HepG2 (cell line): ENCODE results near the gene NODAL. TPM values are rescaled to one million over a fixed set of nuclear protein-coding genes. Genes with fewer than 3 reads are reported as not detected.

Source experiments
- BCL6 ChIP-seq: IDR thresholded peaks from 2 replicates; pipeline ENCODE4 v1.6.1; 2016; ENCODE audit warnings: missing genetic modification reagents, missing compliant biosample characterization
- CREB1 ChIP-seq, 2 experiments: fragments of 450-650 bp in 1 of 2; IDR thresholded peaks; 2 replicates each; pipeline ENCODE4 v1.6.1; 2016 to 2017; ENCODE audit warnings: control low read depth in 1 of 2, mild to moderate bottlenecking in 1 of 2, missing compliant biosample characterization in 1 of 2, missing genetic modification characterization in 1 of 2
- FOXA3 ChIP-seq: IDR thresholded peaks from 2 replicates; pipeline ENCODE4 v1.6.1; 2016; ENCODE audit warnings: missing genetic modification reagents, missing compliant biosample characterization
- FOXP4 ChIP-seq: sonication (generic); formaldehyde crosslinking; IDR thresholded peaks from 2 replicates; pipeline ENCODE4 v1.4.0; 2020; ENCODE audit warnings: missing genetic modification reagents
- IRF2 ChIP-seq: IDR thresholded peaks from 2 replicates; pipeline ENCODE4 v1.6.1; 2018; ENCODE audit warnings: missing genetic modification reagents, missing compliant biosample characterization
- ISL2 ChIP-seq: sonication (generic); formaldehyde crosslinking; IDR thresholded peaks from 2 replicates; pipeline ENCODE4 v1.5.0; 2020; ENCODE audit warnings: missing genetic modification reagents
- MAFF ChIP-seq: IDR thresholded peaks from 2 replicates; pipeline ENCODE4 v1.6.1; 2011; ENCODE audit warnings: low read depth, low read length, improper control_type of control experiment
- MAFK ChIP-seq, 2 experiments: IDR thresholded peaks in 1 of 2; conservative IDR thresholded peaks in 1 of 2; 2 replicates each; pipeline ENCODE4 v1.6.1; 2011; ENCODE audit warnings: improper control_type of control experiment in 2 of 2, low read length in 2 of 2
- MED1 ChIP-seq: sonication (generic); formaldehyde crosslinking; IDR thresholded peaks from 2 replicates; pipeline ENCODE4 v1.4.0; 2020; ENCODE audit warnings: missing genetic modification reagents
- MTF1 ChIP-seq: sonication (generic); formaldehyde crosslinking; IDR thresholded peaks from 2 replicates; pipeline ENCODE4 v1.5.0; 2020; ENCODE audit warnings: missing genetic modification reagents
- MXI1 ChIP-seq: IDR thresholded peaks from 3 replicates; pipeline ENCODE4 v1.6.1; 2012; ENCODE audit warnings: low read depth, low read length, inconsistent platforms, borderline replicate concordance
- PATZ1 ChIP-seq: sonication (generic); formaldehyde crosslinking; IDR thresholded peaks from 2 replicates; pipeline ENCODE4 v1.4.0; 2020; ENCODE audit warnings: missing genetic modification reagents
- RAD21 ChIP-seq: fragments of 450-650 bp; formaldehyde crosslinking; IDR thresholded peaks from 2 replicates; pipeline ENCODE4 v1.5.0; 2020; ENCODE audit warnings: mild to moderate bottlenecking
- ZNF580 ChIP-seq: IDR thresholded peaks from 2 replicates; pipeline ENCODE4 v1.6.1; 2016; ENCODE audit warnings: low read depth, borderline replicate concordance
- polyA plus RNA-seq, 8 experiments: library from polyadenylated mRNA; depleted of rRNA in 3 of 8; stranded (reverse) in 7 of 8; unstranded in 1 of 8; fragments of >200 nt; fragmentation: Illumina TruSeq in 4 of 8; extraction: Trizol in 4 of 8; gene quantifications; 2 replicates each; pipeline versions ENCODE4 v1.2.1 to v1.2.3, GENCODE V29; 2011 to 2016; ENCODE audit warnings: low read depth in 4 of 8, missing spikeins in 1 of 8, mixed read lengths in 1 of 8; ENCODE audit not compliant: insufficient read depth in 1 of 8
- total RNA-seq, 5 experiments: library from RNA; depleted of rRNA; stranded (reverse); fragments of >200 nt; fragmentation: Illumina TruSeq; extraction: Trizol; gene quantifications; 2 replicates each; pipeline ENCODE4 v1.2.3, GENCODE V29; 2016; ENCODE audit warnings: low read depth in 1 of 5
- TF ChIP-seq, protein P1 (sequence below): sonication (generic); formaldehyde crosslinking; IDR thresholded peaks from 2 replicates; pipeline ENCODE4 v1.4.0; 2020; ENCODE audit warnings: mild to moderate bottlenecking, low read depth, missing genetic modification reagents
- TF ChIP-seq, protein P2 (sequence below): sonication (generic); formaldehyde crosslinking; IDR thresholded peaks from 2 replicates; pipeline ENCODE4 v1.4.0; 2020; ENCODE audit warnings: mild to moderate bottlenecking, missing genetic modification reagents, borderline replicate concordance

Gene NODAL
- total and polyA plus RNA-seq, 2 of the 13 experiments (the other 11 are each of a cell fraction or from before 2014, with no cell fraction given): not detected

DNA sequence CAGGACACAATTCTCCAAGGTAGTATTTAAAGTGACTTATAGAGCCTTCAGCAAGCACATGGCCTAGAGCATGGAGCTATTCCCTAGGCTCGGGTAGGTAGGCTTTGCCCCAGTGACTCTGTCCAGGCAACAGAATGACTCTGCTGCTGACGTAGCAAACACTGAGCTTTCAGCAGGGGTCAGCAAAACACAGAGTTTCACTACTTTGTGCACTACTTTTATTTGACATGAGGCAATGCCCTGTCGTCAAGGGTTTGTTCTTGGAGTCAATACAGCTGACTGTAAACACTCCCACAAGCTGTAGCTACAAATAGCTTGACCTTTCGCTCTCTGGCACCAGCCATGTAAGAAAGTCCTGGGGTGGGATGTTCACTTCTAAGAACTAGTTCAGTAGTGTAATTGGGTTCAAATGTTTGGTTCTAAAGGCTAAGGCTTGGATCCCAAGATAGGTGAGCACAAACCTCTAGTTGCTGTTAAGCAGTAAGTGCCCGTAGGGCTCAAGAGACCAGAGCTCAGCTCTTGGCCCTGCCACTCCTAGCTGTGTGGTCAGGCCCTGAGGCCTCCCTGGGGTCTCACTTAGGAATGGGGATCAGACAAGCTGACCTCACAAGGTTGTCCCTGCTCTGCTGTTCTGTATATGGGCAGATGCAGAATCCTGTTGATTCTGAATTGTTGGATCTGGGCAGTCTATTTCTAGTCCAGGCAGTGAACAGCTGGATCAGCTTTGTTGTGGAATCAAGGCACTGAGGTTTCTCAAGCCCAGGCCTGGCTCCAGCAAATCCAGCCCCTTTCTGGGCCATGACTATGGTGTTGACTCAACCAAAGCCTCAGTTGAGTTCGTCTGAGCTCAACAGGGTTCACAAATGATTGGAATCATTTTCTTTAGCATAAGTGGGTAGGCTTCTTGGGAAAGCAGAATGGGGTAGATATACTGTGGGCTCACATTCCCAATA, 10.7 kb downstream of the NODAL start (continued):
- TF ChIP-seq ZNF580 (CRISPR knock-in tag): 0 out of 2 replicates have a peak, but pooled peaks have one; percentile 18
- peak; percentile 98 for TF ChIP-seq MAFF
- TF ChIP-seq ISL2: peak; percentile 29; the same call in 1 of the 2 replicates
- TF ChIP-seq, protein P1, sequence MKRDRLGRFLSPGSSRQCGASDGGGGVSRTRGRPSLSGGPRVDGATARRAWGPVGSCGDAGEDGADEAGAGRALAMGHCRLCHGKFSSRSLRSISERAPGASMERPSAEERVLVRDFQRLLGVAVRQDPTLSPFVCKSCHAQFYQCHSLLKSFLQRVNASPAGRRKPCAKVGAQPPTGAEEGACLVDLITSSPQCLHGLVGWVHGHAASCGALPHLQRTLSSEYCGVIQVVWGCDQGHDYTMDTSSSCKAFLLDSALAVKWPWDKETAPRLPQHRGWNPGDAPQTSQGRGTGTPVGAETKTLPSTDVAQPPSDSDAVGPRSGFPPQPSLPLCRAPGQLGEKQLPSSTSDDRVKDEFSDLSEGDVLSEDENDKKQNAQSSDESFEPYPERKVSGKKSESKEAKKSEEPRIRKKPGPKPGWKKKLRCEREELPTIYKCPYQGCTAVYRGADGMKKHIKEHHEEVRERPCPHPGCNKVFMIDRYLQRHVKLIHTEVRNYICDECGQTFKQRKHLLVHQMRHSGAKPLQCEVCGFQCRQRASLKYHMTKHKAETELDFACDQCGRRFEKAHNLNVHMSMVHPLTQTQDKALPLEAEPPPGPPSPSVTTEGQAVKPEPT (CRISPR knock-in tag): no peak
- peak; percentile 61 for TF ChIP-seq FOXP4 (CRISPR knock-in tag)
- TF ChIP-seq BCL6 (CRISPR knock-in tag): peak; percentile 92
- TF ChIP-seq PATZ1: no peak
- 0 out of 3 replicates have a peak, but pooled peaks have one; percentile 22 for TF ChIP-seq MXI1
- TF ChIP-seq CREB1 (IDR thresholded peaks at IDR 0.05): peak; percentile 68
- peak; percentile 82 for TF ChIP-seq CREB1 (CRISPR knock-in tag; IDR thresholded peaks at IDR 0.05)
- TF ChIP-seq MAFK (conservative IDR thresholded peaks at IDR 0.05 in 1 of 2, IDR thresholded peaks at IDR 0.05 in 1 of 2; ENCODE audit: low read length in 2 of 2): peak; percentile 96 to 98
- peak; percentile 39 for TF ChIP-seq MED1 (CRISPR knock-in tag)
- no peak for TF ChIP-seq MTF1 (CRISPR knock-in tag)
- TF ChIP-seq IRF2 (CRISPR knock-in tag): peak; percentile 28; the same call in 1 of the 2 replicates
- TF ChIP-seq RAD21 (CRISPR knock-in tag): peak; percentile 46; the same call in 1 of the 2 replicates
- TF ChIP-seq, protein P2, sequence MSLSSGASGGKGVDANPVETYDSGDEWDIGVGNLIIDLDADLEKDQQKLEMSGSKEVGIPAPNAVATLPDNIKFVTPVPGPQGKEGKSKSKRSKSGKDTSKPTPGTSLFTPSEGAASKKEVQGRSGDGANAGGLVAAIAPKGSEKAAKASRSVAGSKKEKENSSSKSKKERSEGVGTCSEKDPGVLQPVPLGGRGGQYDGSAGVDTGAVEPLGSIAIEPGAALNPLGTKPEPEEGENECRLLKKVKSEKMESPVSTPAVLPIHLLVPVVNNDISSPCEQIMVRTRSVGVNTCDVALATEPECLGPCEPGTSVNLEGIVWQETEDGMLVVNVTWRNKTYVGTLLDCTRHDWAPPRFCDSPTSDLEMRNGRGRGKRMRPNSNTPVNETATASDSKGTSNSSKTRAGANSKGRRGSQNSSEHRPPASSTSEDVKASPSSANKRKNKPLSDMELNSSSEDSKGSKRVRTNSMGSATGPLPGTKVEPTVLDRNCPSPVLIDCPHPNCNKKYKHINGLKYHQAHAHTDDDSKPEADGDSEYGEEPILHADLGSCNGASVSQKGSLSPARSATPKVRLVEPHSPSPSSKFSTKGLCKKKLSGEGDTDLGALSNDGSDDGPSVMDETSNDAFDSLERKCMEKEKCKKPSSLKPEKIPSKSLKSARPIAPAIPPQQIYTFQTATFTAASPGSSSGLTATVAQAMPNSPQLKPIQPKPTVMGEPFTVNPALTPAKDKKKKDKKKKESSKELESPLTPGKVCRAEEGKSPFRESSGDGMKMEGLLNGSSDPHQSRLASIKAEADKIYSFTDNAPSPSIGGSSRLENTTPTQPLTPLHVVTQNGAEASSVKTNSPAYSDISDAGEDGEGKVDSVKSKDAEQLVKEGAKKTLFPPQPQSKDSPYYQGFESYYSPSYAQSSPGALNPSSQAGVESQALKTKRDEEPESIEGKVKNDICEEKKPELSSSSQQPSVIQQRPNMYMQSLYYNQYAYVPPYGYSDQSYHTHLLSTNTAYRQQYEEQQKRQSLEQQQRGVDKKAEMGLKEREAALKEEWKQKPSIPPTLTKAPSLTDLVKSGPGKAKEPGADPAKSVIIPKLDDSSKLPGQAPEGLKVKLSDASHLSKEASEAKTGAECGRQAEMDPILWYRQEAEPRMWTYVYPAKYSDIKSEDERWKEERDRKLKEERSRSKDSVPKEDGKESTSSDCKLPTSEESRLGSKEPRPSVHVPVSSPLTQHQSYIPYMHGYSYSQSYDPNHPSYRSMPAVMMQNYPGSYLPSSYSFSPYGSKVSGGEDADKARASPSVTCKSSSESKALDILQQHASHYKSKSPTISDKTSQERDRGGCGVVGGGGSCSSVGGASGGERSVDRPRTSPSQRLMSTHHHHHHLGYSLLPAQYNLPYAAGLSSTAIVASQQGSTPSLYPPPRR (CRISPR knock-in tag): peak; percentile 60; the same call in 1 of the 2 replicates
- TF ChIP-seq FOXA3 (CRISPR knock-in tag): peak; percentile 84
